ENCODE results near the gene DLG5.

- TF ChIP-seq CTCF (IDR thresholded peaks at IDR 0.05) = no peak
- no peak for TF ChIP-seq EZH2 (IDR thresholded peaks at IDR 0.05)
Observed at GRCh38 chr10:77816311-77816710, 110.2 kb downstream of the DLG5 start.
